IPS-18c (cell line): ENCODE data around the gene C1QC.
"Not testable (repeated sequence)": the region's sequence is repeated elsewhere in the genome, so short reads cannot be mapped to it uniquely, and the experiment has no call there.

Source experiments
- H3K4me3 ChIP-seq: 2 replicates; pipeline ENCODE4 v1.7.0; 2013; ENCODE audit warnings: low read depth, mild to moderate bottlenecking, low read length, moderate library complexity; ENCODE audit not compliant: insufficient read depth
- H3K9me3 ChIP-seq: one replicate; pipeline ENCODE4 v1.6.1; 2013; ENCODE audit warnings: mild to moderate bottlenecking, low read length, moderate library complexity; ENCODE audit not compliant: control insufficient read depth, insufficient read depth

The C1QC gene

GRCh38 chr1:22662986-22663408, 19.6 kb downstream of the C1QC start:
- Histone ChIP-seq H3K9me3 (peaks cover 2% of the 10 kb centered on the region), H3K4me3 (no peak overlapping the region)

GRCh38 chr1:22665752-22666151, 22.3 kb downstream of the C1QC start:
- H3K4me3 ChIP-seq: no peak overlapping the region
- H3K9me3 ChIP-seq: peaks cover 4% of the 10 kb centered on the region

- H3K4me3 ChIP-seq: no peak overlapping the region
- H3K9me3 ChIP-seq: peaks cover 4% of the 10 kb centered on the region
Measured at GRCh38 chr1:22666412-22666811, 23.0 kb downstream of the C1QC start.

GRCh38 chr1:22668840-22669239, 25.4 kb downstream of the C1QC start:
- not testable (repeated sequence) for H3K4me3 ChIP-seq, H3K9me3 ChIP-seq

- Histone ChIP-seq H3K4me3 (no peak overlapping the region), H3K9me3 (peaks cover 2% of the 10 kb centered on the region)
Measured at GRCh38 chr1:22670352-22670975, 27.0 kb downstream of the C1QC start.

- H3K9me3 ChIP-seq: peaks cover 2% of the 10 kb centered on the region
- no peak overlapping the region for H3K4me3 ChIP-seq
Measured at GRCh38 chr1:22671999-22672398, 28.6 kb downstream of the C1QC start.

- H3K4me3 ChIP-seq: no peak overlapping the region
- H3K9me3 ChIP-seq: peaks cover 2% of the 10 kb centered on the region
Measured at GRCh38 chr1:22673486-22674409, 30.3 kb downstream of the C1QC start.

- no peak overlapping the region for H3K4me3 ChIP-seq
- peaks cover 2% of the 10 kb centered on the region for H3K9me3 ChIP-seq
Measured at GRCh38 chr1:22674410-22674749, 30.9 kb downstream of the C1QC start.

GRCh38 chr1:22676151-22676550, 32.7 kb downstream of the C1QC start:
- H3K4me3 ChIP-seq, H3K9me3 ChIP-seq: not testable (repeated sequence)

GRCh38 chr1:22676916-22677583, 33.6 kb downstream of the C1QC start:
- Histone ChIP-seq H3K9me3 (no peaks in the 10 kb centered on the region), H3K4me3 (no peak overlapping the region)

- Histone ChIP-seq H3K9me3 (no peaks in the 10 kb centered on the region), H3K4me3 (no peak overlapping the region)
Measured at GRCh38 chr1:22677931-22678896, 34.8 kb downstream of the C1QC start.

- Histone ChIP-seq H3K9me3 (no peaks in the 10 kb centered on the region), H3K4me3 (no peak overlapping the region)
Measured at GRCh38 chr1:22680726-22681125, 37.3 kb downstream of the C1QC start.

GRCh38 chr1:22681556-22682276, 38.3 kb downstream of the C1QC start:
- no peaks in the 10 kb centered on the region for H3K9me3 ChIP-seq
- H3K4me3 ChIP-seq: no peak overlapping the region

- Histone ChIP-seq H3K4me3 (no peak overlapping the region), H3K9me3 (no peaks in the 10 kb centered on the region)
Measured at GRCh38 chr1:22683547-22683946, 40.1 kb downstream of the C1QC start.

- no peak overlapping the region for H3K4me3 ChIP-seq
- no peaks in the 10 kb centered on the region for H3K9me3 ChIP-seq
Measured at GRCh38 chr1:22685591-22686059, 42.2 kb downstream of the C1QC start.

- Histone ChIP-seq H3K4me3 (no peak overlapping the region), H3K9me3 (no peaks in the 10 kb centered on the region)
Measured at GRCh38 chr1:22687191-22687590, 43.8 kb downstream of the C1QC start.
